Fibroblast of lung (primary cell): ENCODE results near the gene NFASC. TPM values are rescaled to one million over a fixed set of nuclear protein-coding genes. Genes with fewer than 3 reads are reported as not detected.

Source experiments
- DNase-seq, 2 donors: peaks; one replicate each; pipeline versions ENCODE4 v3.0.0 to v3.0.0-alpha.2; 2010; ENCODE audit warnings: low read depth in 2 of 2
- H2AFZ ChIP-seq: 2 replicates; pipeline ENCODE4 v1.5.1; 2012; ENCODE audit warnings: low read length, control low read depth, inconsistent platforms
- H3K27ac ChIP-seq: 2 replicates; pipeline ENCODE4 v1.5.1; 2011; ENCODE audit warnings: low read length, control low read depth; ENCODE audit not compliant: insufficient read depth
- H3K27me3 ChIP-seq: 2 replicates; pipeline ENCODE4 v1.5.1; 2011; ENCODE audit warnings: mild to moderate bottlenecking, low read length; ENCODE audit not compliant: control insufficient read depth, insufficient read depth
- H3K36me3 ChIP-seq: 2 replicates; pipeline ENCODE4 v1.5.1; 2011; ENCODE audit warnings: low read length; ENCODE audit not compliant: control insufficient read depth, insufficient read depth
- H3K4me1 ChIP-seq: 2 replicates; pipeline ENCODE4 v1.5.1; 2011; ENCODE audit warnings: low read length; ENCODE audit not compliant: control insufficient read depth, insufficient read depth; ENCODE audit errors: extremely low read depth
- H3K4me2 ChIP-seq: 2 replicates; pipeline ENCODE4 v1.5.1; 2011; ENCODE audit warnings: low read length, control low read depth; ENCODE audit not compliant: insufficient read depth; ENCODE audit errors: extremely low read depth
- H3K4me3 ChIP-seq, 4 experiments: fragments of 200-600 bp in 1 of 4; sonication (generic) in 1 of 4; replicated peaks in 1 of 4; 2 replicates each; pipeline ENCODE4 v1.5.1; 2011 to 2016; ENCODE audit warnings: low read length in 4 of 4, low read depth in 3 of 4, mild to moderate bottlenecking in 3 of 4, control low read depth in 2 of 4, inconsistent platforms in 1 of 4, mixed read lengths in 1 of 4; ENCODE audit not compliant: insufficient read depth in 1 of 4; ENCODE audit errors: control extremely low read depth in 1 of 4
- H3K79me2 ChIP-seq: 2 replicates; pipeline ENCODE4 v1.5.1; 2012; ENCODE audit warnings: mild to moderate bottlenecking, low read length, inconsistent platforms; ENCODE audit not compliant: control insufficient read depth, insufficient read depth
- H3K9ac ChIP-seq: 2 replicates; pipeline ENCODE4 v1.5.1; 2011; ENCODE audit warnings: mild to moderate bottlenecking, low read length, control low read depth; ENCODE audit not compliant: insufficient read depth
- H3K9me3 ChIP-seq: 2 replicates; pipeline ENCODE4 v1.5.1; 2012; ENCODE audit warnings: low read depth, low read length; ENCODE audit not compliant: control insufficient read depth, insufficient read depth
- H4K20me1 ChIP-seq: 2 replicates; pipeline ENCODE4 v1.5.1; 2011; ENCODE audit warnings: low read length; ENCODE audit not compliant: control insufficient read depth, insufficient read depth; ENCODE audit errors: extremely low read depth
- CTCF ChIP-seq, 2 donors: IDR thresholded peaks in 1 of 2; conservative IDR thresholded peaks in 1 of 2; 1 replicate in 1 of 2; 2 replicates in 1 of 2; pipeline ENCODE4 v1.5.1; 2011 to 2012; ENCODE audit warnings: low read length in 2 of 2, control low read depth in 1 of 2, inconsistent platforms in 1 of 2, low read depth in 1 of 2, mild to moderate bottlenecking in 1 of 2
- EZH2 ChIP-seq: IDR thresholded peaks from 2 replicates; pipeline ENCODE4 v1.5.1; 2012; ENCODE audit warnings: low read length, control low read depth, mild to moderate bottlenecking; ENCODE audit errors: missing control alignments
- polyA plus RNA-seq, 2 donors: library from polyadenylated mRNA; depleted of rRNA in 1 of 2; stranded (reverse) in 1 of 2; unstranded in 1 of 2; fragments of >200 nt; gene quantifications; 2 replicates each; pipeline ENCODE4 v1.2.1, GENCODE V29; 2011 to 2012; ENCODE audit warnings: missing spikeins in 1 of 2
- total RNA-seq: library from RNA; depleted of rRNA; stranded (reverse); fragments of >200 nt; gene quantifications from 2 replicates; pipeline ENCODE4 v1.2.1, GENCODE V29; 2014

NFASC gene
- total and polyA plus RNA-seq, 2 donors (not counting 1 experiment from before 2014, with no cell fraction given), result 13.4 to 16.5 TPM

- H3K4me2 ChIP-seq, result no peak overlapping the region
- no peak for DNase-seq
- no peak overlapping the region for H2AFZ ChIP-seq
- H3K36me3 ChIP-seq, result no peaks in the 10 kb centered on the region
- H4K20me1 ChIP-seq, result no peaks in the 10 kb centered on the region
- no peaks in the 10 kb centered on the region for H3K27me3 ChIP-seq
- H3K27ac ChIP-seq, result no peak overlapping the region
- H3K4me1 ChIP-seq, result no peaks in the 10 kb centered on the region
- H3K9ac ChIP-seq, result no peak overlapping the region
- no peak overlapping the region for H3K4me3 ChIP-seq
- H3K9me3 ChIP-seq, result no peaks in the 10 kb centered on the region
- no peak for TF ChIP-seq EZH2
- TF ChIP-seq CTCF (conservative IDR thresholded peaks at IDR 0.05 in 1 of 2, IDR thresholded peaks at IDR 0.05 in 1 of 2; ENCODE audit: low read depth in 1 of 2, low read length in 2 of 2), result no peak
- H3K79me2 ChIP-seq, result no peaks in the 10 kb centered on the region
Measured at GRCh38 chr1:205018381-205018780, 147.7 kb downstream of the NFASC start.

DNA sequence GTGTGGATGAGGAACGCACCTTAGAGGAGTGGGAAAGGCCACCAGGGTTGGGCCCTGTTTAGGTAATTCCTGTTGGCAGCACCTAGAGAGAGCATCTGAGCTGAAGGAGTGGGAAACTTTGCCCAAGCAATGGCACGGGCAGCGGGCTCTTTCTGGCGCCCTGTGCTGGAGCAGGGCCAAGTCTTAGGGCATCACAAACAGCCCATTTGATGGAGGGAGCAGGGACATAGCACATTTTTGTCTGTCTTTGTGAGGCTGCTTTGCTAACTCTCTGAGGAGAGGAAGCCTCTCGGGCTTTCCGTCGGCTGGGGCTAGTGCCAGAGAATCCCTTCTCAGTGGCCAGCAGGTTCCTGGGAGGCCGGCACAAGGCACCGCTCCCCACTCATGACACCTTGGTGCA, 149.8 kb downstream of the NFASC start:
- Histone ChIP-seq H3K36me3 (no peaks in the 10 kb centered on the region), H3K9ac (no peak overlapping the region), H3K27ac (no peak overlapping the region), H3K79me2 (no peaks in the 10 kb centered on the region), H3K27me3 (no peaks in the 10 kb centered on the region), H3K4me1 (no peaks in the 10 kb centered on the region), H3K9me3 (no peaks in the 10 kb centered on the region), H3K4me2 (no peak overlapping the region), H3K4me3 (no peak overlapping the region), H4K20me1 (no peaks in the 10 kb centered on the region), H2AFZ (no peak overlapping the region)
- no peak for DNase-seq
- TF ChIP-seq EZH2 (no peak), CTCF (conservative IDR thresholded peaks at IDR 0.05 in 1 of 2, IDR thresholded peaks at IDR 0.05 in 1 of 2; ENCODE audit: low read depth in 1 of 2, low read length in 2 of 2) (no peak)

DNA sequence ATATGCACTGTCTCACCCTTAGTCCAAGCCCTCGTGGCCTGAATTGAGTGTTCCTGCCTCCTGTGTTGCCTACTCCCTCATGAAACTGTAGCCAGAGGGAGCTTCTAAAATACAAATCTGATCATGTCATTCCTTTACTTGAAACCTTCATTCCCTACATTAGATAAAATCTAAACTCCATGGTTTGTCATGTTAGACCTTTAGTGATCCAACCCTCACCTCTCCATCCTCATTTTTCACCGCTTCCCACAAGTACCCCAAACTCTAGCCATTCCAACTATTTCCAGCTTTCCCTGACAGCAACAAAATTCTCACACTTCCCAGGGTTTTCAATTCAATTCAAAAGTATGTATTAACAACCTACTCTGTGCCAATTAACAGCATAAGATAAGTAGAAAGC, 154.0 kb downstream of the NFASC start:
- H3K36me3 ChIP-seq, result no peaks in the 10 kb centered on the region

More for the DNA sequence above, 154.0 kb downstream of the NFASC start:
- Histone ChIP-seq H3K4me1 (no peaks in the 10 kb centered on the region), H2AFZ (no peak overlapping the region), H3K9ac (no peak overlapping the region), H3K27me3 (no peaks in the 10 kb centered on the region), H3K4me3 (no peak overlapping the region), H3K4me2 (no peak overlapping the region), H4K20me1 (no peaks in the 10 kb centered on the region), H3K27ac (no peak overlapping the region), H3K79me2 (no peaks in the 10 kb centered on the region), H3K9me3 (no peaks in the 10 kb centered on the region)
- DNase-seq, result no peak
- TF ChIP-seq CTCF (conservative IDR thresholded peaks at IDR 0.05 in 1 of 2, IDR thresholded peaks at IDR 0.05 in 1 of 2; ENCODE audit: low read depth in 1 of 2, low read length in 2 of 2) (no peak), EZH2 (no peak)
